NOMO-1 (cell line): ENCODE data around the gene CFL1.
A peak's percentile ranks its signal among the peaks of the same experiment; 100 is the strongest.

Experiments
- DNase-seq, 2 experiments: peaks; one replicate each; lab custom pipeline; 2025; ENCODE audit not compliant: unreplicated experiment in 2 of 2; lab: John Stamatoyannopoulos, UW

CFL1 gene

GRCh38 chr11:65888163-65888814 lies 30.3 kb upstream of the CFL1 start, which contains the start of gene FIBP:
FIBP (minus strand) TSS chr11:65888471; CDS start chr11:65888418, 53 bp downstream.
- DNase-seq, result peak; percentile 93 to 96

- no peak for DNase-seq
These were observed 29.8 kb upstream of the CFL1 start for GRCh38 chr11:65887723-65888162.

GRCh38 chr11:65886826-65887722 lies 29.1 kb upstream of the CFL1 start:
- DNase-seq, result no peak

- DNase-seq, result no peak
These were observed 28.0 kb upstream of the CFL1 start for GRCh38 chr11:65885808-65886536.

- no peak for DNase-seq
These were observed 27.3 kb upstream of the CFL1 start for GRCh38 chr11:65885231-65885630.

GRCh38 chr11:65884716-65885092 lies 26.7 kb upstream of the CFL1 start:
- DNase-seq, result peak; percentile 57 to 75

- no peak for DNase-seq
These were observed 26.1 kb upstream of the CFL1 start for GRCh38 chr11:65883786-65884715.

GRCh38 chr11:65883058-65883761 lies 25.2 kb upstream of the CFL1 start:
- DNase-seq, result no peak

- DNase-seq, result no peak
These were observed 24.4 kb upstream of the CFL1 start for GRCh38 chr11:65882120-65883057.

GRCh38 chr11:65880844-65881421 lies 23.0 kb upstream of the CFL1 start:
- DNase-seq, result no peak

- DNase-seq, result no peak
These were observed 22.0 kb upstream of the CFL1 start for GRCh38 chr11:65880027-65880426.

- no peak for DNase-seq
These were observed 21.6 kb upstream of the CFL1 start, which contains the start of gene CTSW for GRCh38 chr11:65879617-65880016. CTSW (plus strand) TSS chr11:65879837; CDS start chr11:65879855, 18 bp downstream.

- peak; percentile 80 to 83 for DNase-seq
These were observed 15.6 kb upstream of the CFL1 start for GRCh38 chr11:65873318-65874156.

GRCh38 chr11:65872586-65873317 lies 14.8 kb upstream of the CFL1 start, which contains the start of gene EFEMP2:
EFEMP2 (minus strand) TSS chr11:65872800; CDS start chr11:65872354, 446 bp downstream.
- no peak for DNase-seq

- no peak for DNase-seq
These were observed 14.0 kb upstream of the CFL1 start for GRCh38 chr11:65871811-65872548.
